ENCODE data around the gene GABRA1. TPM values are rescaled to one million over a fixed set of nuclear protein-coding genes. Genes with fewer than 3 reads are reported as not detected.

GABRA1 gene
- total RNA-seq, 1 donor from 2014 or later, result not detected

- no peak for TF ChIP-seq POLR2A (IDR thresholded peaks at IDR 0.05)
- no peak for TF ChIP-seq POLR2AphosphoS5 (IDR thresholded peaks at IDR 0.05; ENCODE audit: insufficient read depth in 1 of 2, low read depth in 1 of 2)
- TF ChIP-seq CTCF (IDR thresholded peaks at IDR 0.05), result no peak
- intact Hi-C loops (cut with DNase I), result no loop called here
- H3K9me3 ChIP-seq, result no peaks in the 10 kb centered on the region
- no peaks in the 10 kb centered on the region for H3K36me3 ChIP-seq
- H3K4me3 ChIP-seq, result no peak overlapping the region
- H3K27ac ChIP-seq, result no peak overlapping the region
- DNase-seq (ENCODE audit: extremely low spot score in 2 of 2), result no peak
- no peaks in the 10 kb centered on the region for H3K4me1 ChIP-seq
- H3K27me3 ChIP-seq, result no peaks in the 10 kb centered on the region
These were observed 2.6 kb downstream of the GABRA1 start for GRCh38 chr5:161850491-161850890.

GRCh38 chr5:161851691-161852299 lies 3.9 kb downstream of the GABRA1 start:
- no peaks in the 10 kb centered on the region for H3K36me3 ChIP-seq
- DNase-seq (ENCODE audit: extremely low spot score in 2 of 2), result no peak
- TF ChIP-seq POLR2AphosphoS5 (IDR thresholded peaks at IDR 0.05; ENCODE audit: insufficient read depth in 1 of 2, low read depth in 1 of 2) (no peak), POLR2A (IDR thresholded peaks at IDR 0.05) (no peak), CTCF (IDR thresholded peaks at IDR 0.05) (no peak)
- no peak overlapping the region for H3K27ac ChIP-seq
- H3K4me3 ChIP-seq, result no peak overlapping the region
- intact Hi-C loops (cut with DNase I), result no loop called here
- H3K4me1 ChIP-seq, result no peaks in the 10 kb centered on the region
- H3K9me3 ChIP-seq, result no peaks in the 10 kb centered on the region
- no peaks in the 10 kb centered on the region for H3K27me3 ChIP-seq

- Histone ChIP-seq H3K27me3 (no peaks in the 10 kb centered on the region), H3K36me3 (no peaks in the 10 kb centered on the region), H3K4me1 (no peaks in the 10 kb centered on the region), H3K27ac (no peak overlapping the region), H3K4me3 (no peak overlapping the region), H3K9me3 (no peaks in the 10 kb centered on the region)
- DNase-seq (ENCODE audit: extremely low spot score in 2 of 2), result no peak
- intact Hi-C loops (cut with DNase I), result no loop called here
- TF ChIP-seq CTCF (IDR thresholded peaks at IDR 0.05) (no peak), POLR2AphosphoS5 (IDR thresholded peaks at IDR 0.05; ENCODE audit: insufficient read depth in 1 of 2, low read depth in 1 of 2) (no peak), POLR2A (IDR thresholded peaks at IDR 0.05) (no peak)
These were observed 9.4 kb downstream of the GABRA1 start for GRCh38 chr5:161857358-161857757.

- no peak for DNase-seq (ENCODE audit: extremely low spot score in 2 of 2)
- TF ChIP-seq CTCF (IDR thresholded peaks at IDR 0.05) (no peak), POLR2AphosphoS5 (IDR thresholded peaks at IDR 0.05; ENCODE audit: insufficient read depth in 1 of 2, low read depth in 1 of 2) (no peak), POLR2A (IDR thresholded peaks at IDR 0.05) (no peak)
- no peak overlapping the region for H3K4me3 ChIP-seq
- intact Hi-C loops (cut with DNase I), result no loop called here
- H3K9me3 ChIP-seq, result no peaks in the 10 kb centered on the region
- H3K36me3 ChIP-seq, result no peaks in the 10 kb centered on the region
- H3K27me3 ChIP-seq, result no peaks in the 10 kb centered on the region
- H3K27ac ChIP-seq, result no peak overlapping the region
- H3K4me1 ChIP-seq, result no peaks in the 10 kb centered on the region
These were observed 15.3 kb downstream of the GABRA1 start for GRCh38 chr5:161863259-161863658.

GRCh38 chr5:161863811-161864210 lies 15.9 kb downstream of the GABRA1 start:
- no peaks in the 10 kb centered on the region for H3K4me1 ChIP-seq
- no peak overlapping the region for H3K4me3 ChIP-seq
- intact Hi-C loops (cut with DNase I), result no loop called here
- no peaks in the 10 kb centered on the region for H3K27me3 ChIP-seq
- DNase-seq (ENCODE audit: extremely low spot score in 2 of 2), result no peak
- no peak for TF ChIP-seq POLR2AphosphoS5 (IDR thresholded peaks at IDR 0.05; ENCODE audit: insufficient read depth in 1 of 2, low read depth in 1 of 2)
- no peak for TF ChIP-seq CTCF (IDR thresholded peaks at IDR 0.05)
- TF ChIP-seq POLR2A (IDR thresholded peaks at IDR 0.05), result no peak
- H3K27ac ChIP-seq, result no peak overlapping the region
- H3K36me3 ChIP-seq, result no peaks in the 10 kb centered on the region
- H3K9me3 ChIP-seq, result no peaks in the 10 kb centered on the region

Data from vagina (tissue), 2 donors.